GM12878 (cell line): ENCODE measurements around the gene RPL7L1. TPM values are rescaled to one million over a fixed set of nuclear protein-coding genes. Genes with fewer than 3 reads are reported as not detected.

ENCODE experiments used
- ATAC-seq: fragments of 200-7000 bp; cut with Tn5 transposase; 3 replicates; pipeline ENCODE4 v1.9.1; 2020; ENCODE audit warnings: mild to moderate bottlenecking, moderate library complexity
- BruUV-seq: library from RNA; stranded (reverse); fragments of 400-500 nt; replicated peaks from 2 replicates; lab custom pipeline; 2021; lab: Mats Ljungman, UMichigan
- CTCF ChIA-PET: fragments of 300-600 bp; sonication (Branson Sonifier 250); formaldehyde crosslinking; extraction: SDS; loops from one replicate; lab custom pipeline; 2021; ENCODE audit warnings: inconsistent platforms; lab: Yijun Ruan, JAX
- POLR2A ChIA-PET: fragments of 350-600 bp; formaldehyde crosslinking; extraction: SDS; loops from one replicate; lab custom pipeline; 2021; ENCODE audit warnings: inconsistent platforms; lab: Charles Lee
- RAD21 ChIA-PET: fragments of 300-600 bp; sonication (Branson Sonifier 250); formaldehyde crosslinking; loops from one replicate; lab custom pipeline; 2023; ENCODE audit warnings: antibody characterized with exemption; ENCODE audit not compliant: unreplicated experiment; lab: Charles Lee
- SMC1A ChIA-PET: fragments of 300-600 bp; sonication (Branson Sonifier 250); formaldehyde crosslinking; loops from one replicate; lab custom pipeline; 2023; ENCODE audit not compliant: unreplicated experiment, uncharacterized antibody; lab: Charles Lee
- DNase-seq: peaks from one replicate; pipeline ENCODE4 v3.0.0-alpha.2; 2011; ENCODE audit warnings: low read depth, low spot score
- FAIRE-seq: peaks from 3 replicates; lab custom pipeline; 2011; peaks lifted over from hg19 to GRCh38; lab: Jason Lieb, UNC
- H2AFZ ChIP-seq: 2 replicates; pipeline ENCODE4 v1.6.0; 2011; ENCODE audit warnings: low read depth, low read length, control low read depth; ENCODE audit not compliant: control insufficient read depth
- H3K27ac ChIP-seq: 2 replicates; pipeline ENCODE4 v1.5.1; 2011; ENCODE audit warnings: control low read depth; ENCODE audit not compliant: control insufficient read depth, insufficient read depth
- H3K27me3 ChIP-seq, 2 experiments: replicated peaks in 1 of 2; 2 replicates each; pipeline versions ENCODE4 v1.6.0 to v1.6.1; 2011; ENCODE audit warnings: low read length in 1 of 2; ENCODE audit not compliant: control insufficient read depth in 2 of 2, insufficient read depth in 2 of 2
- H3K36me3 ChIP-seq, 2 experiments: 2 replicates each; pipeline ENCODE4 v1.5.1; 2011; ENCODE audit warnings: low read length in 1 of 2; ENCODE audit not compliant: control insufficient read depth in 2 of 2, insufficient read depth in 2 of 2
- H3K4me1 ChIP-seq: 2 replicates; pipeline ENCODE4 v1.6.1; 2011; ENCODE audit warnings: mild to moderate bottlenecking, low read length, moderate library complexity, mixed read lengths; ENCODE audit not compliant: control insufficient read depth, insufficient read depth
- H3K4me2 ChIP-seq: 2 replicates; pipeline ENCODE4 v1.6.0; 2011; ENCODE audit warnings: control low read depth; ENCODE audit not compliant: control insufficient read depth, insufficient read depth
- H3K4me3 ChIP-seq: fragments of 200-600 bp; sonication (generic); 2 replicates; pipeline ENCODE4 v1.5.1; 2016
- H3K79me2 ChIP-seq: 2 replicates; pipeline ENCODE4 v1.6.0; 2011; ENCODE audit warnings: low read length; ENCODE audit not compliant: control insufficient read depth, insufficient read depth
- H3K9ac ChIP-seq: 2 replicates; pipeline ENCODE4 v1.8.0; 2011; ENCODE audit warnings: low read length, control low read depth, mixed read lengths; ENCODE audit not compliant: control insufficient read depth, insufficient read depth
- H3K9me3 ChIP-seq: replicated peaks from 3 replicates; pipeline ENCODE4 v1.5.1; 2011; ENCODE audit warnings: mild to moderate bottlenecking, low read length; ENCODE audit not compliant: control insufficient read depth, insufficient read depth
- H4K20me1 ChIP-seq: 2 replicates; pipeline ENCODE4 v1.6.0; 2011; ENCODE audit not compliant: control insufficient read depth, insufficient read depth
- BCL3 ChIP-seq: IDR thresholded peaks from 2 replicates; pipeline ENCODE4 v1.6.1; 2011; ENCODE audit warnings: borderline replicate concordance, low read depth, mild to moderate bottlenecking, moderate library complexity, low read length; ENCODE audit not compliant: insufficient read depth, poor library complexity, severe bottlenecking
- BMI1 ChIP-seq: fragments of 450-650 bp; IDR thresholded peaks from 2 replicates; pipeline ENCODE4 v1.6.1; 2016; ENCODE audit warnings: mild to moderate bottlenecking, moderate library complexity, borderline replicate concordance
- CBFB ChIP-seq: IDR thresholded peaks from 2 replicates; pipeline ENCODE4 v1.6.1; 2016; ENCODE audit warnings: antibody characterized with exemption, low read depth
- CUX1 ChIP-seq: IDR thresholded peaks from 2 replicates; pipeline ENCODE4 v1.6.1; 2012; ENCODE audit warnings: improper control_type of control experiment, low read depth, low read length; ENCODE audit not compliant: insufficient replicate concordance
- FOXM1 ChIP-seq: IDR thresholded peaks from 2 replicates; pipeline ENCODE4 v1.6.1; 2012; ENCODE audit warnings: low read depth, mild to moderate bottlenecking, inconsistent platforms, low read length, moderate library complexity
- GABPA ChIP-seq: IDR thresholded peaks from 2 replicates; pipeline ENCODE4 v1.6.1; 2014; ENCODE audit warnings: antibody characterized with exemption, low read depth, mild to moderate bottlenecking, inconsistent platforms
- IKZF1 ChIP-seq: fragments of 450-650 bp; conservative IDR thresholded peaks from 2 replicates; pipeline ENCODE4 v1.6.1; 2017; ENCODE audit warnings: antibody characterized with exemption, mild to moderate bottlenecking
- IKZF2 ChIP-seq, 2 experiments: fragments of 450-650 bp; IDR thresholded peaks; 2 replicates each; pipeline ENCODE4 v1.6.1; 2017; ENCODE audit warnings: mild to moderate bottlenecking in 2 of 2, moderate library complexity in 2 of 2
- KAT2A ChIP-seq: conservative IDR thresholded peaks from 2 replicates; pipeline ENCODE4 v1.6.1; 2011; ENCODE audit warnings: low read depth, low read length; ENCODE audit not compliant: control insufficient read depth
- NFYA ChIP-seq: IDR thresholded peaks from 2 replicates; pipeline ENCODE4 v1.6.1; 2011; ENCODE audit warnings: low read depth, mild to moderate bottlenecking, low read length, improper control_type of control experiment, borderline replicate concordance
- NFYB ChIP-seq: IDR thresholded peaks from 2 replicates; pipeline ENCODE4 v1.6.1; 2011; ENCODE audit warnings: low read depth, mild to moderate bottlenecking, low read length, improper control_type of control experiment, moderate library complexity; ENCODE audit not compliant: insufficient read depth
- NR2C1 ChIP-seq: fragments of 450-650 bp; IDR thresholded peaks from 2 replicates; pipeline ENCODE4 v1.6.1; 2017; ENCODE audit warnings: antibody characterized with exemption, mild to moderate bottlenecking, moderate library complexity
- PKNOX1 ChIP-seq: fragments of 450-650 bp; IDR thresholded peaks from 2 replicates; pipeline ENCODE4 v1.6.1; 2016; ENCODE audit warnings: mild to moderate bottlenecking
- RFX5 ChIP-seq: IDR thresholded peaks from 2 replicates; pipeline ENCODE4 v1.6.1; 2011; ENCODE audit warnings: low read depth, low read length, improper control_type of control experiment
- SIX5 ChIP-seq: IDR thresholded peaks from 2 replicates; pipeline ENCODE4 v1.6.1; 2011; ENCODE audit warnings: mild to moderate bottlenecking, low read depth, low read length, moderate library complexity; ENCODE audit not compliant: severe bottlenecking
- SUPT20H ChIP-seq: IDR thresholded peaks from 2 replicates; pipeline ENCODE4 v1.6.1; 2011; ENCODE audit warnings: low read depth, mild to moderate bottlenecking, low read length, moderate library complexity, borderline replicate concordance; ENCODE audit not compliant: control insufficient read depth
- WGBS: methylation state at CpG from one replicate; pipeline ENCODE4 v1.1.6; 2016; ENCODE audit warnings: low lambda C conversion rate; ENCODE audit not compliant: insufficient replicate concordance, insufficient coverage; ENCODE audit errors: missing lambda C conversion rate; 5-methylcytosine and 5-hydroxymethylcytosine counted together
- in situ Hi-C: fragments of 300-500 bp; cut with MboI; formaldehyde crosslinking; loops from 9 replicates; pipeline ENCODE4 v1.14.3; 2018; ENCODE audit warnings: mixed read lengths
- intact Hi-C: fragments of 100-400 bp; cut with micrococcal nuclease; formaldehyde crosslinking; loops from one replicate; pipeline ENCODE4 v1.14.2; 2022; ENCODE audit not compliant: unreplicated experiment
- polyA plus RNA-seq, 11 experiments: library from polyadenylated mRNA; depleted of rRNA in 4 of 11; unstranded in 6 of 11; stranded (reverse) in 5 of 11; fragments of >200 nt; fragmentation: Nextera tagmentation in 4 of 11; fragmentation: Illumina TruSeq in 1 of 11; extraction: Ambion mirVana in 4 of 11; extraction: Trizol in 1 of 11; gene quantifications; 1 replicate in 1 of 11; 2 replicates in 10 of 11; pipeline versions ENCODE4 v1.2.1 to v1.2.3, GENCODE V29; 2011 to 2016; ENCODE audit warnings: inconsistent platforms in 2 of 11, missing spikeins in 2 of 11, low read depth in 1 of 11
- total RNA-seq, 4 experiments: library from RNA; depleted of rRNA in 3 of 4; stranded (reverse); fragments of >200 nt in 3 of 4; fragmentation: Illumina TruSeq in 1 of 4; extraction: Trizol in 1 of 4; gene quantifications; 2 replicates each; pipeline versions ENCODE4 v1.2.1 to v1.2.3, GENCODE V29; 2013 to 2021

The RPL7L1 gene
- total and polyA plus RNA-seq, 10 of the 15 experiments (the other 5 are each of a cell fraction or from before 2014, with no cell fraction given), result 54.1 to 154 (median 104) TPM

GRCh38 chr6:42935322-42935721 is 55.9 kb downstream of the RPL7L1 start:
- peak; percentile 37 for ATAC-seq
- FAIRE-seq, result no peak
- peaks cover 12% of the 10 kb centered on the region for H4K20me1 ChIP-seq
- H3K9me3 ChIP-seq, result no peaks in the 10 kb centered on the region
- no peak overlapping the region for H2AFZ ChIP-seq
- H3K4me1 ChIP-seq, result peaks cover 25% of the 10 kb centered on the region
- intact Hi-C loops, result no loop called here
- 0 out of 2 replicates have a peak overlapping the region, but pooled peaks have one; percentile 2 for H3K4me2 ChIP-seq
- no peaks in the 10 kb centered on the region for H3K27me3 ChIP-seq
- H3K9ac ChIP-seq, result no peak overlapping the region
- POLR2A ChIA-PET, result no interaction called here
- WGBS, result 38% methylated on average over 7 of the region's 7 CpGs
- BruUV-seq, result no TSS peak
- H3K36me3 ChIP-seq, result peaks cover 36 to 51% of the 10 kb centered on the region in 2 experiments
- H3K79me2 ChIP-seq, result peaks cover 52% of the 10 kb centered on the region
- SMC1A ChIA-PET, result interaction anchor here (0.6 to 1.4 kb wide), 4 partner anchors 29 to 49 kb away, joined by 3 to 5 read pairs (median 4); partner anchors contain the start of gene PPP2R5D
- RAD21 ChIA-PET, result interaction anchor here (0.6 to 0.9 kb wide), 2 partner anchors 27 to 172 kb away, joined by 3 read pairs; no protein-coding TSS in a partner anchor
- no peak overlapping the region for H3K27ac ChIP-seq
- in situ Hi-C loops, result no loop called here
- H3K4me3 ChIP-seq, result no peak overlapping the region
- CTCF ChIA-PET, result interaction anchor here (0.5 to 2.7 kb wide), 5 partner anchors 17 to 366 kb away, joined by 3 to 8 read pairs (median 3); partner anchors contain the start of gene PPP2R5D
- DNase-seq, result peak; percentile 34
- TF ChIP-seq GABPA (0 out of 2 replicates have a peak, but pooled peaks have one; percentile 29), FOXM1 (no peak), NR2C1 (no peak), KAT2A (no peak), CUX1 (no peak), SIX5 (no peak), IKZF2 (IDR thresholded peaks at IDR 0.05) (peak; percentile 39 to 53; a peak in 3 of 4 replicates), RFX5 (no peak), IKZF1 (peak; percentile 62), NFYA (no peak), BCL3 (no peak), SUPT20H (no peak), NFYB (no peak), PKNOX1 (no peak), CBFB (peak; percentile 71), BMI1 (no peak)
